NOMO-1 treated with dmso at 0.1 percent for 144 hours (cell line): ENCODE results near the gene LONRF2.
"Not testable (repeated sequence)": the region's sequence is repeated elsewhere in the genome, so short reads cannot be mapped to it uniquely, and the experiment has no call there.

Experiments used
- DNase-seq: peaks from one replicate; lab custom pipeline; 2025; ENCODE audit not compliant: unreplicated experiment; lab: John Stamatoyannopoulos, UW

Gene LONRF2

DNA sequence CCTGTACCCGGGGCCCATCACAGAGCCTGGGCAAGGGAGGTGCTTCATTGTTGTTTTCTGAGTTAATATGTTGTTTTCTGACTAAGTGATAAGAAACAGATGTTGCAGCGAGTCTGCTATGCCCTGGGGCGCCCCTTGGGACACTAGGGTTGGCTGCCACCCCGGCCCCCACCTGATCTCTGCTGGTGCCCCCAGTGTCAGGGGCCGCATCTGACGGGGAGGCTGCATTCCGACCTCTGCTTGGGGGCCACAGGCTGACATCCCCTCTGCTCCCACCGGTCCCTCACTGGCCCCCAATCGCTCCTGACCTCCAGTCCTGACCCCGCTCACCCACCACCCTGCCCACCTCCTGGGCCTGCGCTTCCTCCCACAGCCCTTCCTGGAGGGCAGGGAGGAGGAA lies 65.9 kb downstream of the LONRF2 start:
- DNase-seq = no peak

DNA sequence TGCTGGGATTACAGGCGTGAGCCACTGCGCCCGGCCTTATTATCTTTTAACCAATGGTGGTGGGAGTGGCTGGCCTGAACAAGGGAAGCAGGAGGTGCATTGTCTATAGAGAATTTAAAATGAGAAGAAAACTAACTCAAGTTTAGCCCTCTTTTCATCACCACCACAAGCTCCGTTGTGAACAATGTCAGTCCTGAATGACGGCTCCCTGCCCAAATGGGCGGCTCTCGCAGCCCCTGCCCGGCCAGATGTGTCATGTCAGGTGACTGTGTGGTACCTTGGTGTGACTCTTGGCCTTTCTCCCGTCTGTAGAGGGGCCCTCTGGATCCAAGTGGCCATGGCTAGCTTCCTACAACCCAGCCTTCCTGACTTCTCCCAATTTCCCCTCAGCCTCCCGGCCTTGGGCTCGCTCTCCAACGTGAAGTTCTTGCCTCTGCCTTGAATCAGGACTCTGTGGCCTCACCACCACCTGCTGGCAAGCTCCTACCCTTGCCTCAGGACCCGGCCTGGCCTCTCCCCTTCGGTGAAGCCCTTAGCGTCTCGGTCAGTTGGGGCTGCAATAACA lies 67.6 kb downstream of the LONRF2 start:
- DNase-seq = no peak

DNA sequence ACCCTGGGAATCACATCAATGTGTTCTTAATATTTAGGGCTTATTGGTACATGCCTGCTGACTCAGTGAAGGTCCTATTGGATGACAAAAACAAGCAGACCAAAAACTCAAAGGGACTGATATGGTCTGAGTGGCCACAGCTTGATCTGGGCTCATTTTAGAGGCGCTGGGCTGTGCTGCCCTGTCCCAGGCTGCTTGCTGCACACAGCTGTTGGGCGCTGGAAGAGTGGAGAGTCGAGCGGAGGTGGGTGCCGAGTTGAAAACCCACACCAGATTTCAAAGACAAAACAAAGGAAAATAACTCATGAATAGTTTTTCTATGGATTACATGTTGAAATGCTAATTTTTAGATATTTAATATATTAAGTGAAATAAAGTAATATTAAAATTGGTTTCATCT lies 68.5 kb downstream of the LONRF2 start:
- no peak for DNase-seq

DNA sequence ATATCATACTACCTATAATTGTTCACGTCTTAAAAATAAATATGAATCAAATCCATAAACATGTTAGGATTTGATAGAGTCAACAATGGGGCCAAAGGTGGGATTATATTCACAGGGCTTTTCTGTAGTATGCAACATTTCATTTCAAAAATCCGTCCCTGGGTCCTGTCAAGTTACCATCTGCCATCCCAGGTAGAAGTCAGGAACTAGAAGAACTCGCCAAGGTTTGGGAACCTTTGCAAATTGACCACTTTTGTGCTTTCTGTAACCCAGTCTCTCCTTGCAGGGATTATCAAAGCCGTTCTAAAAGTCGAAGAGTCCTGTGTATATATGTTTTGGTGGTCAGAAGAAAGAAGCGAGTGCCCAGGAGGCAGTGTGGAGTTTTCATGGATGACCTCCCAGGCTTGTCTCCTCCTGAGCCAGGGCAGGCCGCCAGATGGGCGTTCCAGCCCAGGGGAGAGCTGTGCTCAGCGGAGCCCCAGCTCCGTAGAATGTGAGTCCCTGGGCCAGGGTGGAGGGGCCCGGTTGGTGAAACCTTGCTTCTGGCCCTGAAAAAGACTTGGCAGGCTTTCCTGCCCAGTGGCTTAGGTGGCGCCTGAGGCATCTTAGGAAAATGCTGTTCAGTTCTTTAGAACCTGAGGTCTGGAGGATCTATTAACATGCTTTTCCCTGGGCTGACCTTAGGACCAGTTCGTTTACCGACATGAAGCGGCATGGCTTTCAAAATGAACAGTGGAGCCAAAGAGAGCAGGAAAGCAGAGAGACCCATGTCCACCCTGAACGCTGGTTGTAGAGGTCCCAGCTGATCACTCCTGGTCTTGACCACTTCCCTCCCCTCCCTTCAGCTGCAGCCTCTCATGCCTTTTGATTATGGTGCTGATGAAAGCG lies 69.2 kb downstream of the LONRF2 start:
- DNase-seq = no peak

DNA sequence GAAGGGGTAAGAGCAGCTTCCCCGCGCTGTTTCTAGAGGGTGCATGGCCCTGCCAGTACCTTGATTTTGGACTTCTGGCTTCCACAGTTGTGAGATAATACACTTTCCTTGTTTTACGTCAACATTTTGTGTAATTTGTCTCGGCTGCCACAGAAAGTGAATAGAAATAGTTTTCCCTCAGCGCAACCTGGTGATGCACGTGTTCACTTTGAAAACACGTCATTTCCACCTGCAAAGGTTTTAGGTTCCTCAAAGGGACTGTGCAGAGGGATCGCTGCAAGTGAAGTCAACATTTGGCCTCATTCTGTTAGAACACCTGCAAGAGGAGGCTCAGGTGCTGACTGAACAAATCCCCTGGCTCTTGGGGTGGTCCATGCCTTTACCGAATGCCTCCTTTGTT lies 71.7 kb downstream of the LONRF2 start:
- no peak for DNase-seq

DNA sequence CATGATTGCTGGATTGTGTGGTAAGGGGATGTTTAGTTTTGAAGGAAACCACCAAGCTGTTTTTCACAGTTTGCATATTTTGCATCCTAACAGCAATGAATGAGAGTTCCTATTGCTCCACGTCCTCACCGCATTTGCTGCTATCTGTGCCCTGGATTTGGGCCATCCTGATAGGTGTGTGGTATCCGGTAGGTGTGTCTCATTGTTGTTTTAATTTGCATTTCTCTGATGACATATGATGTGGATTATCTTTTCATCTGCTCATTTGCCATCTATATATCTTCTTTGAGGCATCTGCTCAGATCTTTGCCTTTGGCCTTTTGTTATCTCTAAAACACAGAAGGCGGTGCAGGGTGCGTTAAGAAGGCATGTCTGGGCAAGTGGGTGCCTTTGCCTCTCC lies 73.3 kb downstream of the LONRF2 start:
- DNase-seq = no peak

DNA sequence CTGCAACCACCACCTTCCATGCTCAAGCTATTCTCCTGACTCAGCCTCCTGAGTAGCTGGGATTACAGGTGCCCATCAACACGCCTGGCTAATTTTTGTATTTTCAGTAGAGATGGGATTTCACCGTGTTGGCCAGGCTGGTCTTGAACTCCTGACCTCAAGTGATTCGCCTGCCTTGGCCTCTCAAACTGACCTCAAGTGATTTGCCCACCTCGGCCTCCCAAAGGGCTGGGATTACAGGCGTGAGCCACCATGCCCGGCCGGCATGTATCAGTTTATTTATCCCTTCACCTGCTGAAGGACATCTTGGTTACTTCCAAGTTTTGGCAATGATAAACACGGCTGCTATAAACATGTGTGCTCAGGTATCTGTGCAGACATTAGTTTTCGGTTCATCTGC lies 73.7 kb downstream of the LONRF2 start:
- not testable (repeated sequence) for DNase-seq

DNA sequence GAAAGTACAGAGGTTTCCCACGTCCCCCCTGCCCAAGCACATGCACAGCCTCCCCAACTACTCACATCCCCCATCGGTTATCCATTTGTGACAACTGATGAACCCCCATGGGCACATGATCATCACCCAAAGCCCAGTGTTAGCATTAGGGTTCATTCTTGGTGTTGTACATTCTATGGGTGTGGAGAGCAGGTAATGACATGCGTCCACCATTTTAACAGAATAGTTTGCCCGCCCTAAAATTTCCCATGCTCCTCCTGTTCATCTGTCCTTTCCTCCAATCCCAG lies 74.3 kb downstream of the LONRF2 start:
- DNase-seq = no peak

DNA sequence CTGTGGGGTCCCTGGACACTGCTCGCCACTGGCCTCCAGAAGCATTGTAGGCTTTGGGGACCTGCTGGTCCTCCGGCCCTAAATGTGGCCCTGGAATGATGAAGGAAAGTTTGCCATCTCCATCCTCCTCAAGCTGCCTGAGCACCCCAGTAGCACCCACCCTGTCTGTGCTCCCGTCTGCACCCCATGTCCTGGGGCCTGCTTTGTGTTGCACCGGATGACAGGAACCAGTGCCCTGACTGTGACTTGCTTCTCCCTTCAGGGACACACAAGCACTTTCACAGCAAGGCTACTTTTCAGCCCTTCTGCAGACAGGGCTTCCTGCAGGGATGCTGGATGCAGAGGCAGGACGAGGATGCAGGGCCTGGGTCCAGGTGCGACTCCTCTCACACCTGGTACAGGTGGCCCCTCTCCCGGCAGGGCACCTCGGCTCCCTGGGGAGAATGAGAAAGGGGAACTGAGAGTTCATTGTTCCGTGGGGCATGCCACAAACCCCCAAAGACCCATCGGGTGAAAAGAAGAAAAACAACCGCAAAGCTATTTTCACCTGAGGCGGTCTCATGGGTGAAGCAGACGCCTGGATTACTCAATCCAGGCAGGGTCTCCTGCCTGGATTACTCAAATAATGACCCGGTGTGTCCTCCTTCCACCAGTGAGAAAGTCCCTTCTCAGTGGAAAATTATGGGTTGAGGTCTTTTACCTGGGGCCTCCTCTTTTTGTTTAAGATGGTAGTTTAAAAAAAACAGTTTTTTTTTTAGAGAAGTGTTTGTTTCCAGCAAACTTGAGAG lies 74.9 kb downstream of the LONRF2 start:
- DNase-seq = no peak

DNA sequence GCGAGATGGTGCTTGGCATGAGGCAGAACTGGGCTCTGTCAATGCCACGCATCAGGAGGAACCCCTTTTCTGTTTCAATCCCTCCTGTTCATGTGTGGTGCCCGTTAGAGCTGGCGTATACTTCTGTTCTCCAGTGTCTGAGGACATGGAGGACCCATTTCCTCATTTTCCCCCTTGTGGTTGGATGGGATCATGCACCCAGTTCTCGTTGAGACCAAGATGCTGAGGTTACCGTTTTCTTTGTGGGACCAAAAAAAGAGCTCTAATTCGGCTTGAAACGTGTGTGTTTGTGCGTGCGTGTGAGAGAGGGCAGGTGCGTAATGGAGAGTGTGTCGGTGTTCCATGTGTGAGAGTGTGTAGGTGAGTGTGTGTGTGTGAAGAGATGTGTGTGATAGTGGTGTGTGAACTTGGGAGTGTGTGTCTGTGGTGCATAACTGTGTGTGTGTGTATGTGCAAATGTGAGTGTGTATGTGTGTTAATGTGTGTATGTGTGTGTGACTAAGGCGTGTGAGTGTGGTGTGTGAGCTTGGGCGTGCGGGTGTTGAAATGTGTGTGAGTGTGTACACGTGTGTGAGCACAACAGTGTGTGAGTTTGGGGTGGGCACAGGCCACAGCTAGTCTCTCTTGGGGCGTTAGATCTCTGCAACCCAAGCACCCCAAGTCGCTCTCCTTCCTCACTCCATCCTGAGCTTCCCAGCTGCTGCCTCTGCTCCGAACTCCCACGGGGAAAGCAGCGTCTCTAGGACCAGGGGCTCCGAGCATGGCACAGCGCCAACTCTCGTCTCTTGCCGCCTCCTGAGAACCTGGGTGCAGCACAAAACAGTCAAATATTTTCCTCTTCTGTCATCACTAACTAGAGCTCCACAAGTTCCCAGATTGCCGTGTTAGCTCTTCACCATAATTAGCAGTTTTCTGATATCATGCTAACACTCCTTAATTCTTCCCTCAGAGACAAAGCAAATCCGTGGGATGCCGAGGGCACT lies 75.8 kb downstream of the LONRF2 start:
- peak; percentile 15 for DNase-seq

DNA sequence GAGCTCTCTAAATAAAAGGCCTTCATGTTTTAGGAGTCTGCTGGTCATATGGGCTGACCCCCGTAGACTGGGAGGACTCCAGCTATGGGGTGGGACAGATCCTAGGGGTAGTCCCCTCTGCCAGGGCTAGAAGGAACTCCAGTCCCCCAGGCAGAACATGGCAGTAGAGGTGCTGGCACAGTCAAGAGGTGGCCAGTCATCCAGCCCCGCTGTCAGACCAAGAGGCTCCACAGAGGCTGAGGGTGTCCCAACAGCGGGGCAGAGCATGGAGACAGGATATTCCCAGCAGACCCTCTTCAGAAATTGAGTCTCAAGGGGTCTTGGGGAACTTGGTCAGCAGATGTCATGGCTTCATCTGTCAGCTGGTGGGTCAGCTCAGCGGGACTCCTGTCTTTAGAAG lies 76.6 kb downstream of the LONRF2 start:
- DNase-seq = no peak

DNA sequence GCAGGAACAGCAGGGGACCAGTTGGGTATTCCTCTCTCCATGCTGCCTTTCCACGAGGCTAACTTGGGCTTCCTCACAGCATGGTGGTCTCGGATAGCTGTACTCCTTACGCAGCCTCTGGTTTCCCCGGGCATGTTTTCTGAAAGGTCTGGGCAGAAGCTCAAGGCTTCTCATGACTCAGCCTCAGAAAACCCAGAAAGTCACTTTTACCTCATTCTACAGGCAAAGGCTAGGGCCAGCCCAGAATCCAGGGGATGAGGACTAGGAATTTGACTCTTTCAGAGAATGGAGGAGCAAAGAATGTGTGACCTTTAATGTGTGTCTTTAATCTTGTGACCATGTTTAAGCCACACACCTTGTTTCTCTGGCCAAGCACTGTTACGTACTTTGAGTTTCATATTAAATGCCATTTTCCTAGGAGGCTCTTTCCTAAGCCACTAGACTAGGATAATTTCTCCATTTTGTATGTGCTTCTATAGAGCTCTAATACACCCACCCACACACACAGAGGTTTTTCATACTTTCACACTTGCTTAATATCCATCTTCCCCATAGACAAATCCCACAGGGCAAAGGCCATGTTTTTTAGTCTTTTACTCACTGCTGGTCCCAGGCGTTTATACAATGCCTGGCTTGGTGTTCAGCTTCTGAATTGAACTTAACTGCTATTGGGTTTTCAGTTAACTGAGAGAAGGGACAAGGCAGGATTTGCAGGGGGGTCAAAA lies 77.3 kb downstream of the LONRF2 start:
- DNase-seq = no peak

DNA sequence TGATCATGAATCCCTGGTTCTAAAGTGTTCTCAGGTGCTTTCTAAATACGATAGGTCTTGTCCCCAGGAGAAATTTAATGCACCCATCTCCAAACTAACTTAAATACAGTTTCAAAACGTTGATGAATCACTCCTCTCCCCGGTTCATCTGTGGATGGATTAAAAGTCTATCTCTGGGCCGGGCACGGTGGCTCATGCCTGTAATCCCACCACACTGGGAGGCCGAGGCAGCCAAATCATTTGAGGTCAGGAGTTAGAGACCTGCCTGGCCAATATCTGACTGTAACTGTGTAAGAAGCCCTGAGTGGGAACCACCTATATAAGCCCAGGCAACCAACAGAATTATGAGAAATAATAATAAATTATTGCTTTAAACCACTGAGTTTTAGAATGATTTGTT lies 78.7 kb downstream of the LONRF2 start:
- no peak for DNase-seq

DNA sequence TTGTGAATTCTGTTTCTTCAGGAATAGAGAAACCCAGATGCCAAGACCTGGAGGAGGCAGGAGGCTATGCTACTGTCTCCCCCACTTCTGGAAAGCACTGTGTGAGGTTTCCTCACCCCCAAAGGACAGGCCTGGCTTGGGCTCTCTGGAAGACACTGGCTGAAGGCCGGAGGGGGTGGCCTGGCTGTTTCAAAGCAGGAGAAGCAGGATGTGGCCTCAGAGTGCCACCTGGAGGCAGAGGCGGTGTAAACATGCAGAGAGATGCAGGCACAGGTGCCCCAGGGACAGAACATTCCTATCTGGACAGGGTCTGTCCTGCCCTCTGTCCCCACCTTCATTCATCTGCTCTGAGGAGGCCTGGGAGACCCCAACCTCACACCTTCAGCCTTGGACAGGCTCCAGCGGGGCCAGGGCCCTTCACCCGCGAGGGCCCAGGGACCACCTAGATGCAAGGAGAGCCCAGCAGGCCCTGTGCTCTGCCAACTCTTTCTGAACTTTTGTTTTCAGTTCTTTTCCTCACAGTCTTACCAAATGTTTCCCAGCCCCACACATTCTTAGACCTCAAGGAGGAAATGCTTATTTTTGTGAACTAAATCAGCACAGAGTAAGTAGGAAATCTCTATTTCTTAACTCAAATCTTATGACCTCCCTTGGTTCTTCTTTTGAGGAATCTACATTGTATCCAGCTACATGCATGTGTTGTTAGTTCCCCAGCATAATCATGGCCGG lies 79.2 kb downstream of the LONRF2 start:
- peak; percentile 50 for DNase-seq

DNA sequence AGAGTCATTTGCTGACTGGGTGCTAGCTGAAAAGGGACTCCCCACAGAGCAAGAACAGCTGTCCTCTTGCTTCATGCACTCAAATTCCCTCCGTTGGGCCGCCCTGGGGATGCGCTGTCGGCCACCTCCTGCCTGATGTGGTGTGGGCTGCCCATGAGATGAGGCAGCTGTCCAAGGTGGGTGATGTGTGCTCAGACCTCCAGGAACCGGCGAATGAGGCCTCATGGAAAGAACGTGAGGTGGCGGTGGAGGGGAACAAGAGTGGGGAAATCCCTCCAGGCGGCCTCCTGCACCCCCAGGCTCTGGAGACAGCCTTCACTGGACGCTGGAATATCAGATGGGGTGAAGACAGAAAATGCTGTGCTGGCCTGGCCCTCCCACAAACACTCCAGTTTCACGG lies 79.8 kb downstream of the LONRF2 start:
- DNase-seq = peak; percentile 31

DNA sequence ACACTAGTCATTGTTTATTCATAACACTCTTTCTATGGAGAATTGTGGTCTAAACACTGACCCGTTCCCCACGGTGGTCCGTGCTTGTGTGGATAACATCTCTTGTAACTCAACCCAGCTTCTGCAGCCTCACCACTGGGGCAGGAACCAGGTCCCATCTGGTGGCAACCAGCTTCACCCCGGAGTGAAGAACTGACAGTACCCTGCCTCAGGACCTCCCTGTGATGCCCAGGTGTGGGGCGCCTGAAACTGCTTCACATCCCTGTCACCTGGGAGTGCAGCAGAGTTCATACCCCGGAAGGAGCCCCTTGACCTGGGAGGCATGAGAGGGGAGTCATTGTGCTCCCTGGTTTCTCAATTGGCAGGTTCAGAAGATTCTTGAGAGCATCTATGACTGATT lies 81.1 kb downstream of the LONRF2 start:
- no peak for DNase-seq

DNA sequence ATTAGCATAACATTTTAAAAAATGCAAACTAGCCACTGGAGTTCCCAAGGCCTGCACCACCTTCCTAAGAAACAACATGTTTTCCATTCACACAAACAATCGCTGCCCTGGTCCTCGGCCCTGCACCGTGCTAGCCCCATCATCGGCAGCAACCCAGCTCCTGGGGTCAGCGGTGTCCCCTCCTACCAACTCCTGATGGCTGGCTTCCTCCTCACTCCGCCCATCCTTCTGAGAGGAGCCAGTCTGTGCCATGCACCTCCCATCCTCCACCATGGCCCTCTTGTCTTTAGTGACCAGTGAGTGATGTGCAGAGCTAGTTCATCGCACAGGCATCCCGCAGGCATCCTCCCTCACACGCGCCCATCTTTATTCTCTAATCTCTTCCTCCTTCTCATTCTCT lies 81.9 kb downstream of the LONRF2 start:
- DNase-seq = no peak

DNA sequence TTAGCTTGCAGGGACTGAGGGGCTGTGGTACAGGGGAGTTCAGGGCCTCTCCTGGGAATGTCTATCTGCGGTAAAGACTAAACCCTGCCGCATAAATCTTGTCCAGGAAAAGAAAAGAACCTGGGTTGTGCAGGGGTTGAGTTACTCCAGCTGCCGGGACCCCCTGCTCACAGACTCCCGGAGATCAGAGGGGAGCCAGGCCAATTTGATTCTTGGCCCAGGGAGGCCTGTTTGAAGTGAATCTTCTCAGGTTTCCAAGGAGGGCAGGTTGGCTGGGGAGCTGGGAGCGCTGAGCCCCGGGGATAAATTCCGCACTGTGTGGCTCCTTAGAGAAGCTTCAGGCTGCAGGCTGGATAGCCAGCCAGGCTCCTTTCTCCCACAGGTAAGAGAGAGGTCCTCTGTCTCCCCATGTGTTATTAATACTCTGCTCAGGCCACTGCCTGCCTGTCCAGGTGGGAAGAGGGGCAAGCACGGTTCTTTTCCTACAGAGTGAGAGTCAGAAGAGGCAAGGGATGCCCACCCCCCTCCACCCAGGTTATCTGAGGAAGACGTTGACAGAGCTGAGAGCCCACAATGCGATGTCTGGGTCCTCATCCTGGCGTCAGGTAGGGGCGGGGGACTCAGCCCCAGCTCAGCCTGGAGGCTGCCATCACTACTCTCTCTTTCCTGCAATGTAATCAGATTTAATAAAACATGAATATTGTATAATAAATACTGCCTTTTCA lies 82.7 kb downstream of the LONRF2 start:
- no peak for DNase-seq

DNA sequence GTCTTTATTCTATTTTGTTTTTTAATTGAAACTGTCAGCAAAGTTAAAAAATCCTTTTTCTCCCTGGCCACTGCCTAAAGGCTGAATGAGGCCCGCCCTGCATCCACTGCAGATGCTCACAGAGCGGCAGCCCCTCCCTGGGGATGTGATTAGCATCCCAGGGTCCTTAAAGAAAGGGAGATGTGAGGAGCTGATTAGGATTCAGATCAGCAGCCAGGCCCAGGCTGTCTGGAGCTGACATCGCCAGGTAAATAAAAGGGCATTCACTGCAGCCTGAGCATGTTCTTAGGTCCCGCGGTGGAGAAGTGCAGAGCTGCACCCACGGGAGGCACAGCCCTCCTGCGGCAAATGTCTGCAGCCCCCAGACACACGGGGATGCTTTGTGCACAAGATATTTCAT lies 83.8 kb downstream of the LONRF2 start:
- DNase-seq = no peak
